Astrocyte of the hippocampus (primary cell): ENCODE data around the gene SMIM11.
"Not testable (repeated sequence)": the region's sequence is repeated elsewhere in the genome, so short reads cannot be mapped to it uniquely, and the experiment has no call there.

Source experiments
- DNase-seq: peaks from one replicate; pipeline ENCODE4 v3.0.0; 2011; ENCODE audit warnings: low read depth, low spot score

The SMIM11 gene, protein sequence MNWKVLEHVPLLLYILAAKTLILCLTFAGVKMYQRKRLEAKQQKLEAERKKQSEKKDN

DNA sequence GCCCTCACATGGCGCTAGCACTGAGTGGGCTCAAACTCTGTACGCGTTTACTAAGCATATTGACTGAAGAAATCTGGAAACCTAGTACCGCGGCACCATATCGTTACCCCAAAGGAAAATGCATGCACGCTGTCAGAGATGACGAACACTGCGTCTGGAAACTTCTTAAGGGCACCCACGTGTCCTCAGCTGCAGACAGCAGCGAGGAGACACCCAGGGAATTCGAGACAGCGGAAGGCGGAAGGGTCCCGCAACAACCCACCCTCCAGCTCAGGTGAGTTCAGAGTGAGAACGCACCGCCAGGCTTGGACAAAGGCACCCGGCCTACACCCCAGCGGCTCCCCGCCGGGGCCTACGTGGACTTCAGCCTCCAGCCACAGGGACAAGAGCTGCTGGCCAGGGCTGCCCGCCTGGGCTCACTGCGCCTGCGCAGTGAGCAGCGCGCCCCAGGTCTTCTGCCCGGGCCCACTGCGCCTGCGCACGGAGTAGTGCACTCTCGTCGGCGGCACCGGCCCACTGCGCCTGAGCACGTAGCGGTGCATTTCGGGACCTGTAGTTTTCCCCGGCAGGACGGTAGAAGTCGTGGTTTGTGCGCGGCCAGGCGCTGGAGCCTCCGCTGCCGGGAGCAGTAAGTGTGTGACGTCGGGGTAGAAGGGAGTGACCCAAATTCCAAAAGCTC, at the start of gene SMIM11:
TSS of gene SMIM11 (plus strand) at position 568 of the 679 bp plus-strand sequence. CDS start 3,998 bp downstream, outside the sequence.
- DNase-seq, result not testable (repeated sequence)

DNA sequence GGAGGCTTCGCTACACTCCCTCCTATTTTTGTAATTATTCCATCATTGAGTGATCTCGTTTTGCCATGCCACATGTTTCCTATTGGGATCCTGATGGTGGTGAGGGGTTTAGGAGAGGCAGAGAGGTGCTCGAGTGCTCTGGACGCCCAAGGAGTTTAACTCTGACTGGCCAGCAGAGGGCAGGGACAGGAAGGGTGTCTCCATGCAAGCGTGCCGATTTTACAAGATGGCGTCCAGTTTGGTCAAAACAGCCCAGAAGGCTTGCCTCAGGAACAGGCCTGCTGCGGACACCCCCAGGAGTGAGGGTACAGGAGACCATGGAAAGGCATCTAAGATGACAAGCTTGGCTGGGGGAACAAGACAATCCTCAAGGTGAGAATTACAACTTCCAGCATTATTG, 45.3 kb upstream of the SMIM11 start:
- no peak for DNase-seq

DNA sequence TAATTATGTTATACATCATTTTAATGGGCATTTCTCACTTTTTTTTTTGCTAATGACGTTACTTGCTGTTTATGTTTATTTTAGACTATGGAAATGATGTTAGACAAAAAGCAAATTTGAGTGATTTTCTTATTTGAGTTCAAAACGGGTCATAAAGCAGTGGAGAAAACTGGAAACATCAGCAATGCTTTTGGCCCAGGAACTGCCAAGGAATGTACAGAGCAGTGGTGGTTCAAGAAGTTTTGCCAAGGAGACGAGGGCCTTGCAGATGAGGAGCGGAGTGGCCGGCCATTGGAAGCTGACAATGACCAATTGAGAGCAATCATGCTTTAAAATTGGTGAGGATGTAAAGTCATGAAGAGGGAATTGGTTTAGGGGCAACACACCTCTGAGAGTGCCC, 43.6 kb upstream of the SMIM11 start:
- no peak for DNase-seq

DNA sequence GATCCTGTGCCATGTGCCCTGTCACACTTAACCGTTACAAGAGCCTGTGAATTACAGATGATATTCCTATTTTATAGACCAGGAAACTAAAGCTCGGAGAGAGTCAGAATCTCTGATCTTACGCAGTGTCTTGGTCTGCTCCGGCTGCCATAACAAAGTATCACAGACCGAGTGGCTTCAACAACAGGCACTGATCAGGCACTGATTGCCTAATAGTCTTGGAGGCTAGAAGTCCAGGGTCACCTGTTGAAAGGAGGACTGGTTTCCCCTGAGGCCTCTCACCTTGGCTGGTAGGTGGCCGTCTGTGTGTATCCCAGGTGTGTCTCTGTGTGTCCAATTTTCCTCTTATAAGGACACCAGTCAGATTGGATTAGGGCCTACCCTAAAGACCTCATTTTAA, 43.0 kb upstream of the SMIM11 start:
- no peak for DNase-seq

DNA sequence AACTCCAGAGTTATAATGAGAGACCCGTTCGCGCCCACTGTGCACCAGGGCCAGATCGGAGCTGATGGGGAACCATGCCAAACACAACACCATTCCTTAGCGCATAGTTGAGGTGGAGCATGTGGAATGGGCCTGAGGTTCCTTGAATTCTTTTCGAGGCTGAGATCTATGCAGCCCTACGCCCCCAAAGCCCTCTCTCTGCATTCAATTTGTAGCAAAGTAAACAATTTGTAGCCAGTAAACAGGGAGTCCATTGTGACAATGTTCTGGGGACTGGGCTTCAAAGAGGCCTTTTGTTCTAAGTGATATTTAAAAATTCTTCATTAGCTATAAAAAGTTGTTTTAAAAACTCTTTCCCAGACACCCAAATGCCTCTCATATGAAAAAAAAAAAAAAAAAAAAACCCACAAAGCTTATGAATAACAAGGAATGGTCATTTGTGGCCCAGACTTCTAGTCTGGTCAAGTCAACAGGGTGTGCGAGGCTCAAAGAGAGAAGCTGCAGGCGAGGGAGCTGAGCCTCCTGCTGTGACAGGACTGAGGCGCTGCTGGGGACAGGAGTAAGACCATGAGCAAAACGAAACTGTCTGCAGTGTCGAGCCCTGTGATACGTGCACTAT, 42.1 kb upstream of the SMIM11 start:
- peak; percentile 96 for DNase-seq

DNA sequence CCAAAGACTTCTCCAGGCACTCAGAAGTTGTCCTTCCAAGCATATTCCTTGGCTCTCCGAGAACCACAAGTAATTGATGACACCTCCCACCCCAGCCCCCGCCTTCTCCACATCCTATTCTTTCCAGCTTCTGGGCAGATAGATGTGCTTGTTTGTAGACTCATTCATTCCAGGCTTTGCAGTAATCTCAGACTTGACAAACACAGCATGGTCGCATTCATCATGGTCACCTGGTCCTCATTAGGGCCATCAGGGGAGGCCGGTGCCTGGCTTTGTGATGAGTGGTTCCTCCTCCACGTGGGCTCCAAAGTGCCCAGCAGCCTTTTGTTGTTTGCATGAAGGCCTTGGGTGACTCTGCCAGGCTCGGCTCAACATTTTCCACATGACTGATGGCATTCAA, 40.0 kb upstream of the SMIM11 start:
- DNase-seq, result peak; percentile 87

DNA sequence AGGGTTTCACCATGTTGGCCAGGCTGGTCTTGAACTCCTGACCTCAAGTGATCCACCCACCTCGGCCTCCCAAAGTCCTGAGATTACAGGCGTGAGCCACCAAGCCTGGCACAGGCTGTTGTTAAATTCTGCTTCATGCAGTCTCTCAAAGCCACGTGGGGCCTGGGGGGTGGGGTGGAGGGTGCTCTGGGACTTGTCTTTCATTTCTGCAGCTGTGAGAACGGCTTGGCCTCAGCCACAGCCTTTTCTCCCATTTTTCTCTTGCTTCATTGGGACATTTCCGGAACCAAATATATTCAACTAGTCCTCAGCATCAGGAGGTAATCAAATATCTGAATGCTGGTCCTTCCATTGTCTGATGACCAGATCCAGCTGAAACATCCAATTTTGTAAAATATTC, 39.1 kb upstream of the SMIM11 start:
- peak; percentile 29 for DNase-seq

DNA sequence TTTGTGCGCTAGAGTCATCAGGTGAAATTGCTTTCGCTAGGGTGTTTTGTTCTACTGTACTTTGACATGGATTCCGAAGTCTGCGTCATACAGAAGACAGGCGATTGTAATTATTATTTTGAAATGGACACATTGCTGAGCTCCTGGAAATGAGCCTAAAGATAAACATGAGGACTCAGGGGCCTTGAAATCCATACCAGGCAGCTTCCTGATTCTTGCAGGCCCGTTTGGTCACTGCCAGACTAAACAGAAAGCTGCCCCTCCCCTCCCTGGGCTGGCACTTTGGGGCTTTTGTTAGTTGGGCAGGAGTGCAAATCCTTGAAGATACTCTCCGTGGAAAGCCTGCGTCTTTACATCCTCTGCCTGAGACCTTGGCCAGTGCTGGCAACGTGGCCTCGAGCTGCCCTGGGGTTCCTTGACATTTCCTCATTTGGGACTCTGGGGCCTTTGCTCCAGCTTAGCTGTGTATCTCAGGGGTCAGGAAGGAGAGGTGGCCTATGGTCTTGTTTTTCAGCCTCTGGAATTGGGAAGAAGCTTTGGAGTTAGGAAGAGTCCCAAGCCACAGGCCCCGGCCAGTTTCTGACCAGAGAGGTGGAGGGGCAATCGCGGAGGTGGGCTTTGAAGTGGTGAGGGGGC, 38.4 kb upstream of the SMIM11 start:
- DNase-seq, result peak; percentile 39

DNA sequence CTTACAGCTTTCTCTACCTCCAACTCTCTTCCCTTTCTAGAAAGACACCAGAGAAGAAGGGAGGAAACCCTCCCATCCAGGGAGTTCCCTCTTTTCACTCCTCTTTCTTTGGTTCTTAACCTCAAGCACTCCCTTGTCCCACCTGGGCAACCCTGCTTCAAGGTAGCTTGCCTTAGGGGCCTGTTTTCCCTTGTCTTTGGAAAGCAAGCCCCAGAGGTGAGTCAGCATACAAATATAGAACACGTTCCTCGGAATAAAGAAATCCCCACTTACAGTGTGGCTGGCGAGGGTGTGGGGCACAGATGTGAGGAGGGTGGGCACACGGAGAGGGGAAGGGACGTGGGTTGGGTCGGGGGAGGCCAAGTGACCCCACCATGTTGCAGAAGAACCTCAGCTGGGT, 37.6 kb upstream of the SMIM11 start:
- peak; percentile 39 for DNase-seq

DNA sequence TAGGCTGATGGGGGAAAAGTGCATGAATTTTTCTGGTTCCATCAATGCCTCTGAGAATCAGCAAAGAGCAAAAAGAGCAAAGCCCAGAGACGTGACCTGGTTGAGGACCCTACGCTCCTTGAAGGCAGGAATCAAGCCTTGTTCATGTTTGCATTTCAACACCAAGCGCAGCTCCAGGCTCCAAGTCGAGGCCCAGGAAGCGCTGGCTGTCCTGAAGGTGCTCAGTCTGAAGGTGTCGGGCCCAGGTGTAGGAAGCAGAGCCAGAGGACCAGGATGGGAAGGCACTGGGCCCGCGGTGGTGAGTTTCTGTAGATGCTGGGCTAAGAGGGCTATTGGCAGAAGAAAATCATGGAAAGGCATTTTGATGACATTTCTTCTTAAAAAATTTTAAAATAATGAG, 37.1 kb upstream of the SMIM11 start:
- no peak for DNase-seq

DNA sequence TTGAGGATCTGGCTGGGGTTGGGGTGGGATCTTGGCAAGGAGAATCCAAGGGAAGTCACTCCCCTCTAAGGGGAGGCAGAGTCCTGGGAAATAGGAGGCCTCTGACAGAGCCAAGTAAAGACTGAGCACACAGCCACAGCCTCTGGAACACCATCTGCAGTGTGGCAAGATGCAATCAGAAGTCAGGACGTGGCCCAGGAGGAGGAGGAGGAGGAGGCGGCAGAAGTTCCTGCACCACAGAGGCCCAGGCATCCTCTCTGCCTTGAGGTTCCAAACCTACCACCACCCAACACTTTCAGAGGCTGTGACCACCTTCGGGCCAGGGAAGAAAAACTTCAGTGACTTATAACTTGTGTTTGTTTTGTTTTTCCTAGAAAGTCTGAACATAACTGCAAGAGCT, 35.2 kb upstream of the SMIM11 start:
- no peak for DNase-seq

DNA sequence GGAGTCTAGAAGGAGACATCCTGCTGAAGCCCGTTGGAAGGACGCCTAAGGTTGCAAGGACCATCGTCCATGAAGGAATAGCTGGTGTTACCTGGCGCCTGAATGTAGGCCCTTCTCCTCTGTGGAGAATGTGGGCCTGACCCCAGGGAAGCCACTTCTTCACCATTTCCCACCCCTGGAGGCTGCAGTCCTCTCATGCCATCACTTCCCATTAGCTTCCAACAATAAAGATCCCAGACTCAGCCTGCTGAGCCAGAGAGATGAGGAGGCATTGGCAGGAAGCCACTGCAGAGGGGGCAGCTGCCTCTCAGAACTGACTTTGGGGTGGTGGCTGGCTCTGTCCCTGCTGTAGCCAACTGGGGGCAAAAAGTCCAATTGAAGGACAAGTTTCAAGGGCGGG, 32.8 kb upstream of the SMIM11 start:
- no peak for DNase-seq

DNA sequence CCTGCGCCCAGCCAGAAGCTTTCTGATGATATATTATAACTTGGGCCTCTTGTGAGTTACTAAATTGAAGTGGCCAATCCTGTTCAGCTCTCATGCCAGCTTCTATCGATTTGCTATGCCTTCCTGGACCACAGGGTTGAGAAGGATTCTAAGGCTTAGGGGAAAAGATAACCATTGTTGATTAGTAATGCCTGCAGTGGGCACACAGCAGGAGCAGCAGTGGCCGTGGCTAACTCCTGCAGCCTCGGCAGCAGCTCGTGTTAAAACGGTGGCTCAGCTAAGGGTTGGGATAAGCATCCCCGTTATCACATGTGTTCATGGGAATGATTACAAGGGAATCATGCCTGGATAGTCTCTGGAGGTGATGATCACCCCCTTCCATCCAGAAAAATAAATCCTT, 32.0 kb upstream of the SMIM11 start:
- no peak for DNase-seq

DNA sequence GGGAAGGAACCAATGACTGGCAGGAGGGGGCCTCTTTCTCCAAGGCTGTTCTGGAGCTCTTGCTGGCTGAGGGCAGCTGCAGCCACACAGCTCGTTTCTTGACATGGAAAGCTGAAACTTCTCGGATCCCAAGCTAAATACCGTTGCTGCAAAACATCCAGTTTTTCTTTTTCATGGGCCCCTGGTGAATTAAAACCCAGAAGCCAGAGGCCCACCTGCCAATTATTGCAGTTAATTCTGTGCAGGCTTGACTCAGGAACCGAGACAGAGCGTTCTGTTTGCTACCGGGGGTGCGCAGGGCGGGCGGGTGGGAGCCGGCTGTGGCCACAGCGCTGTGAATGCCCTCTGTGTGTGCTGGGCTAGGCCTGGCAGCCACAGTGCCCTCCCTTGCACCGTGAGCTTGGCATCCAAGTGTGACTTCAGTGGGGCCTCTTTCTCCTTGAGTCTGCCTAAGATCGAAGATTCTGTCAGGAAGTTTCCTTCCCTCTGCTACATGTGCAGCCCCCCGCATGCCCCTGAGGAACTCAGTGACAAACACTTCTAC, 31.4 kb upstream of the SMIM11 start:
- no peak for DNase-seq

DNA sequence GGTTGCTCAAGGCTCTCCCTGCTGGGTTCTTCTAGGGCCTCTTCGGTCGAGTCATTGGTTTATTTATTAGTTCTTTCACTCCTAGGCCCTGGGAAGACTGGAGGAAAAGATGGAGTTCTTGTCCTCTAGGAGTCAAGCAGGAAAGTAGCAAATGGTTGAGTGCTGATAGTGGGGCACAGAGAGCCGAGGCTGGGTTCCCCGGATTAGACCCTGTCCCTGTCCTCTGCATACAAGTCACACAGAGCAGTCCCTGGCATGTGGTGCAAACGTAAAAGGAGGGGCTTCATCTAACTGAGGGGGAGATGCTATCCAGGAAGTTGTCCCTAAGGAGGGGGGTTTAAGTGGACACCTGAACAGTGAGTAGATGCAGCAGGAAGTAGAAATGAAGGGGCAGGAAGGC, 30.7 kb upstream of the SMIM11 start:
- no peak for DNase-seq

DNA sequence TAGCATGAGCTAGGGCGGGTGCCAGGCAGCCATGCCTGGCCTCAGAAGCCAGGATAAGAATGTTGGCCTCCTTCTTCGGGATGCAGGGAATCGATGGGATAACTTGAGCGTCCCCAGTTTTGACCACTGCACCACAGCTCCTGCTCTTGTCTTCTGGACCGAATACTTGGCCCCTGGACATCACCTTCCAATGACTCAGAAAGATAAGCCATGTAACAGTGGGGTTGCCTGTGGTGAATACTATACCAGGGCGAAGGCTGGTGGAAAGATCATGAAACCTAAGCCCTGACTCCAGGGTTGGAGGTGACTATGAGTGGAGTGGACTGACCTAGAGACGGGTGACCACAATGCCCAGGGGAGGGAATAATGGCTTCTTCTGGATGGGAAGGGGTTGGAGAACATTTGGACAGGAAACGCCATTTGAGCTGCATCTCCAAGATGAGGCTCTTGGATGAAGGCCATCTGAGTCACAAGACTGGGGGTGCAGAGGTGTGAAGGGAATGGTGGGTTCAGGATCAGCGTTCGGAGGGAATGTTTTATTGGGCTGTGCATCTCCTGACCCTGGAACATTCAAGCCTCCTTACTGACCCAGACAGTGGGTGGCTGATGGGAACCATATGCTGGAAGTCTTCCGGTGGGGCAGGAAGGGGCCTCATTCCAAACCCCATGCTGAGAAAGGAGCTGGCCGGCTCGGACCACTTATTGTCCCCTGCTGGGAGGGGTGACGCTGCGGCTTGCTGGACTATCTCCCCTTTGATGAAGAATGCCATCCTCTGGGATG, 30.0 kb upstream of the SMIM11 start:
- no peak for DNase-seq

DNA sequence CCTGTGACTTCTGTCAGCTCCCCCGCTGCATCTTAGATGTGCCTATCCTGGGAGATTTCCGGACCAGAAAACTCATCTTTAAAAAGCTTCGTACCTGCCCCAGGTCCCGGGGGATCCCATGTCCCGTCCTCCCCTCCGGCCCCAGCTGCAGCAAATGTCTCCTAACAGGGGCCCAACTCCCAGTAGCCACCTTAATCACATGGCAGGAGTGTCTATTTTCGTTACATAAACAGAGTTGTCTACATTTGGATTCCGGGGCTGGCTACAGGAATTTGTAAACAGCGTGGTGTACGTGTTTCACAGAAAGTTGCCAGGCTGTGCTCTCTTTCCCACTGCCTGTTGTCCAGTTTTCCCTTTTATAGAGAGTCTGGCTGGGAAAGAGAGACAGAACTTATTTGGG, 29.4 kb upstream of the SMIM11 start:
- no peak for DNase-seq

DNA sequence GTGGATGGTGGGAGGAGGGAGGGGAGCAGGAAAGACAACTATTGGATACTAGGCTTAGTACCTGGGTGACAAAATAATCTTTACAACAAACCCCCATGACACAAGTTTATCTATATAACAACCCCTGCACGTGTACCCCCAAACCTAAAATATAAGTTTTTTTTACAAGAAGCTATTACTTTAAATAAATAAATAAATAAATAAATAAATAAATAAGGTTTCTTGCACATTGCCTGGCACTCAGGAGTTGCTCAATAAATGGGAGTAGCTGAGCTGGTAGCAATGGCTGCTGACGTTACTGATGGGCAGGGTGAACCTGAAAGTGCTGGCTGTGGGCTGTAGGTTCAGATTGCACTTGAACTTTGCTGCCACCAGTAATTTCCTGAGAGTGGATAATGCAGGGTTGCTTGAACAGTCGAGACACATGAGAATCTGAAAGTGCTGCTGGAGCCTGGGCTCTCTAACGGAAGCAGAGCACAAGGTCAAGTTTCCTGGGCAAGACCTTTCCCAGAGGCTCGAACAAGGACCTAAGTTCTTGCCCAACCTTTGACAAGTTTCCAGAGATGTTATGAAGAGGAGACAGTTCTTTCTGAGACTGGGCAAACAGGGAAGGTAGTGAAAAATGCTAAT, 26.3 kb upstream of the SMIM11 start:
- DNase-seq, result no peak

DNA sequence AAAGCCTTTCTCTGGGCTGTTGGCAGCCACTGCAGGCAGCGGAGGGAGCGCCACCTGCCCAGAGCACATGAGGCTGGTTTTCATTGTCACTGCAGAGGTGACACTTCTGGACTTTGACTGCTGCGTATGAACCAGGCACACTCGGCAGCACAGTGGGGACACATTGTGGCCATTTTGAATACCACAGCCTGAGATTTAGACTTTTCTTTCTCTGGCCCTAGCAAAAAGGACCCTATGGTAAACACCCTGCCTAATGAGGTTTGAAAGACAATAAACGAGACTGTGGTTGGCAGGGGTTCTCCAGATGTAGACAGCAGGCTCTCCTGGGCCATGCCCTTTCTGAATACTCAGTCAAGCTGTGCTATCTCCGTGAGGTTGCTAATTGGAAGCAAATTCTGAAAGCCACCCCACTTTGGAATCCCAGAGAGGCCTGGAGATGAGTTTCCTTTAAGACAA, 23.5 kb upstream of the SMIM11 start:
- DNase-seq, result peak; percentile 75

DNA sequence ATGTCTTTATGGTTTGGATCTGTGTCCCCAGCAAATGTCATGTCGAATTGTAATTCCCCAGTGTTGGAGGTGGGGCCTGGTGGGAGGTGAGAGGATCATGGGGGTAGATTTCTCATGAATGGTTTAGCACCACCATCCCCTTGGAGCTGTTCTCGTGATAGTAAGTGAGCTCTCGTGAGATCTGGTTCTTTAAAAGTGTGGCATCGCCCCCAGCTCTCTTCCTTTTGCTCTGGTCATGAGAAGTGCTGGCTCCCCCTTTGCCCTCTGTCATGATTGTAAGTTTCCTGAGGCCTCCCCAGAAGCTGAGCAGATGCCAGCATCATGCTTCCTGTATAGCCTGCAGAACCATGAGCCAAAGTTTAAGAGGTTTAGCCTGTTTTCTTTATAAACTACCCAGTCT, 22.8 kb upstream of the SMIM11 start:
- DNase-seq, result no peak

DNA sequence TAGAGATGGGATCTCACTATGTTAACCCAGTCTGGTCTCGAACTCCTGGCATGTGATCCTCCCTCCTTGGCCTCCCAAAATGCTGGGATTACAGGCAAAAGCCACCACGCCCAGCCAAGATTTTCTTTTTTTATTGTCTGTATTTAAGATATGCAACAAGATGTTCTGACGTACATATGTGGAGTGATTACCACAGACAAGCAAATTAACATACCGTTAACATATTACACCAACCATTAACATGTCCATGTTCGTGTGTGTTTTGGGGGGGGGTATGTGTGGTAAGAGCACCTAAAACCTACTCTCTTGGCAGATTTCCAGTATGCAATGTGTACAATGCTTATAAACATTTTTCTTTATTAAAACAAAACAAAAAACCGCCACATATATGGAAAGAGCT, 22.1 kb upstream of the SMIM11 start:
- no peak for DNase-seq
